ENCODE data around the gene LVRN.

DNA sequence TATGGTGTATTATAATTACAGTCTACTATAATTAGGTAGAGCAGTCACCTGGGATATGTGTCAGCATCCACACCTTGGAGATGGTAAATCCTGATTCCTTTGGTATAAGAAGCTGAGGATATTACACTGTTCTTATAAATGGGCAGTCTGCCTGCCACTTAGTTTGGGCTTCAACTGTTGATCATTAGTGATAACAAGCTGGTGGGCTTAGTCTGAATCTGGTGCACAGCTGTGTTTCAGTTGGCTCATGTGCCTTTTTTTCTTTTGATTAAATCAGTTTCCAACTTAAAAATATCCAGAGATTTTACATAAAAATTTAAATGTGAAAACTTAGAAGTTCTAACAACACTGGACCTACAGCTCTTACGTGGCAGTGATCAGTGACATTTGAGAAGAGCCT, 21.2 kb downstream of the LVRN start:
- TF ChIP-seq GATA2 (IDR thresholded peaks at IDR 0.05; ENCODE audit: low read depth, low read length) (peak; percentile 46; the same call in 1 of the 2 replicates), GATA3 (IDR thresholded peaks at IDR 0.05; ENCODE audit: low read depth, low read length) (peak; percentile 65)

Data from SH-SY5Y (cell line).